ENCODE data around the gene EGFL7.

EGFL7 gene

DNA sequence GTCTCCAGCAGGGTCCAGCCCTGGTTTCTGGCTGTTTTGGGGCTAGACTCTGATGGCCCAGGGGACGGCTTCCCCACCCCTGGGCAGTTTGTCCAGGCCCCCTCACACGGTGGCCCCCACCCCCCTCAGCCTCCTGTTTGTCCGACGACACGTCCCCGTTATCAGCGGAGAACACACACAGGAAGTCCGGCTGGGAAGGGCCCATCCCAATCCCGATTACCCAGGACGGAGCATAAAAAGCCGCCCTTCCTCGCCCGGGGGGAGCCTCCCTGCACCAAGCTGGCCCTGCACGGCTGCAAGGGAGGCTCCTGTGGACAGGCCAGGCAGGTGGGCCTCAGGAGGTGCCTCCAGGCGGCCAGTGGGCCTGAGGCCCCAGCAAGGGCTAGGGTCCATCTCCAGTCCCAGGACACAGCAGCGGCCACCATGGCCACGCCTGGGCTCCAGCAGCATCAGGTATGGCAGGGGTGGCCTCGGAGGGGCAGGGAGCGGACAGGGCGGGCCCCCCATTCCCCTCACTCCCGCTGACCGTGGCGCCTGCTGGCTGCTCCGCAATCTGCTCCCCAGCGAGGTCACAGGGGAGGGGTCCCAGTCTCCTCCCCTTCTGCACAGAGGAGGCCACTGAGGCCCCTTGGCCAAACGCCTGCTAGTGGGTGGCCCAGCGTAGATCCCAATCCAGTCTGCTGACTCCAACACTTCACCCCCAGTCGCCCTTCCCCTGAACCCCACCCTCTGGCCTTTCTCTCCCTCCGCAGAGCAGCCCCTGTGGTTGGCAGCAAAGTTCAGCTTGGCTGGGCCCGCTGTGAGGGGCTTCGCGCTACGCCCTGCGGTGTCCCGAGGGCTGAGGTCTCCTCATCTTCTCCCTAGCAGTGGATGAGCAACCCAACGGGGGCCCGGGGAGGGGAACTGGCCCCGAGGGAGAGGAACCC lies at the start of gene EGFL7:
EGFL7 (plus strand) TSS at position 261 of the 926 bp plus-strand sequence. CDS start 5,367 bp downstream, outside the sequence.
- FAIRE-seq = no peak

GRCh38 chr9:136613824-136614371 lies 48.8 kb upstream of the EGFL7 start:
- FAIRE-seq = no peak

DNA sequence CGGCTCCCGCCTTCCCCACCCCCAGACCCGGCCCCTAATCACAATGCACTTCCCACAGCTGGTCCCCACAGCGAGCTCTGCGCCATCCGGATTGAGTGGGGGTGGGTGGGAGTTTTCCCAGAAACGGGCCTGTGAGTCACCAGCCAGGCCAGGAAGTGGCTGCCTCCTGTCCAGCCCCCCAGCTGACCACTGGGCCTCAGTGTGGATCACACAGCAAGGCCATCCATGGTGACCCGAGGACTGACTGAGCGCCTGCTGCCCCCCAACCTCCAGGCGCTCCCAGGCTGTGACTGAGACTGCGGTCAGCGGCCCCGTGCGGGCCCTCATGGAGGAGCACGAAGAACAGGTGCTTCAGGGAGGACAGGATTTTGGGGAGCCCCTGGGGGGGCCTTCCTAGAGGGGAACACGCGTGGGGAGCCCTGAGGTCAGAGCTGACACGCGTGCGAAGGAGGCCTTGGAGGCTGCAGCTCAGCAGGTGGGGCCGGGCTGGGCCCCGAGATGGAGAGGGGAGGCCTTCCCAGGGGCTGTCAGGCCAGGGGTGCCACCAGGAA lies 48.3 kb upstream of the EGFL7 start:
- no peak for FAIRE-seq

GRCh38 chr9:136614967-136615623 lies 47.6 kb upstream of the EGFL7 start:
- FAIRE-seq = no peak

- no peak for FAIRE-seq
These were observed 46.9 kb upstream of the EGFL7 start for GRCh38 chr9:136615631-136616306.

- FAIRE-seq = no peak
These were observed 46.4 kb upstream of the EGFL7 start for GRCh38 chr9:136616307-136616635.

GRCh38 chr9:136616948-136617695 lies 45.6 kb upstream of the EGFL7 start:
- FAIRE-seq = no peak

DNA sequence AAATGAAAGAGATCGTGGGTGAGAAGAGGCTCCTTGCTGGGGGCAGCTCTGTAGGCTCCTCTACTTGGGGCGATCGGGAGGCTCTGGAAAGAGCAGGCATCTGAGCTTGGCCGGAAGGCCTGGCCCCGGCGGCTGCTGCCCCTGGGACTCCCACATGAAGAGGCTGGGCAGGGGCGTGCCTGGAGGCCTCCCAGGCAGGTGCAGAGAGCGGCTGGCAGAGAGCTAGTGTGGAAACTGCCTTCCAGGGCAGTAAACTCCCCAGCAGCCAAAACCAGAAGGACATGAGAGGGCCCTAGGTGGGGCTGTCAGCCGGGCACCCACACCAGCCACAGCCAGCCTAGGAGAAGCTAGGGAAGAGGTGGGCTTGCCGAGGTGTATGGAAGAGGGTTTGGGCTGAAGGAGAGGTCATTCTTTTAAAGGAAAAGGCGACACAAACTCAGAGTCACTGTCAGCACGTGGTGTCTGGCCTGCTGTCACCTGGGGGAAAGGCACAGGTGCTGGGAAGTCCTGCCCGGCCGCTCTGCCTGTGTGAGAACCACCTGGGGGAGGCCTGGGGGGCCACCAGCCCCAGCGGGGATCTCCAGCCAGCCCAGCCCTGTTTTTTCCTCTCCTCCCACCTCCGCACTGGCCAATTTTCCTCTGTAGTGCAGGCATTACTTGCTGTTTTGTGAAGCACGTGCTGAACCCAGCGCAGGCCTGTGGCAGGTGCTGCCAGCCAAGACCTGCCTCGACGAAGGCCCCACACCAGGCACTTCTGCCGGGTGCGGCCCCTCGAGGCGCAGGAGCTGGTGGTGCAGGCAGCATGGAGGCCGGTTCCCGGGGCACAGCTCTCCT lies 44.8 kb upstream of the EGFL7 start:
- FAIRE-seq = no peak

GRCh38 chr9:136618580-136619547 lies 43.9 kb upstream of the EGFL7 start:
- FAIRE-seq = no peak

DNA sequence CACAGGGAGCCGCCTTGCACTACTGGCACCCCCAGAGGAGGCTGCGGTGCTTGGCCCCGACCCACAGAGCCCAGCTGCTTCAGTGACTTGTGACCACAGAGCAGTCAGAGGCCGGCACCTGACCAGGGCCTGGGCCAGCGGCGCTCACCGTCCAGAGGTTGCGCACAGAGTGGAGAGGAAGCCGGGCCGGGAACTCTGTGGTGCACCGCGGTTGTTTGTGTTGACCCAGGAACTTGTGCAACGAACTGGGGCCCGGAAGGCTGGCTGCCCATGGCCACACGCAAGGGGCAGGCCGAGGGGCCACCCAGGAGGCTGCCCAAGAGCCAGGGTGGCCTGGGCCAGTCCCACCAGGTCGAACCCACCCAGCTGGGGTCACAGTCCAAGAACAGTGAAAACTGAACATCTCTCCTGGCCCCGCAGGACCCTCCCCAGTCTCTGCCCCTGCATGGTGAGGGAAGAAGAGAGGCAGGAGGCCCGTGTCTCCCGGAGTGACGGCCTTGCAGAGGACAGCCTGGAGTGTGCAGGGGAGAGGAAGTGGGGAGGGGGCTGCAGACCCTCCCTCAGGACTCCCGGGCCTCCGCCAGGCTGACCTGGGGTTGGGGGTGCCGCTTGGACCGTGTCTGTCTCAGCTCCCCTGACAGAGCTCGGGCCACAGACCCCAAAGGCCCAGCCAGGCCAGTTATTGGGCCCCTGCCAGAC lies 42.8 kb upstream of the EGFL7 start:
- no peak for FAIRE-seq

- FAIRE-seq = no peak
These were observed 42.2 kb upstream of the EGFL7 start for GRCh38 chr9:136620441-136621018.

- FAIRE-seq = no peak
These were observed 41.5 kb upstream of the EGFL7 start for GRCh38 chr9:136621019-136621733.

GRCh38 chr9:136621734-136622093 lies 41.0 kb upstream of the EGFL7 start:
- FAIRE-seq = no peak

DNA sequence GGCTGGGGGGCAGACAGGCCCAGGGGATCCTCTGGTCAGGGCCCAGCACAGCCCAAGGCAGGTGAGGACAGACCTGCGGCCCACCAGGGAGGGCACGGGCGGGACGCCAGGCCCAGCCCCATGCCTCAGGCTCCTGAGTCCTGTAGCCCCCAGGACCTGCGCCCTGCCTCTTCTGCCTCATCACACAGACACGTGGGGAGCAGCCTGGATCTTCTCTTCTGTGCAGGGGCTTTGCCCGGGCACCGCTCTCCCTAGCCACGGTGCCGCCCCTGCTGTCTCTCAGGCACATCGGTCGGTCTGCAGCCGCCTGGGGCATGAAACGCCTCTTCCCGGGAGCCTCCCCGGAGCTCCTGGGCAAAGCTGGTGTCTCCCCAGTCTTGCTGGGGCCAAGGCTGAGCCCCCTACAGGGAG lies 40.2 kb upstream of the EGFL7 start:
- FAIRE-seq = no peak

DNA sequence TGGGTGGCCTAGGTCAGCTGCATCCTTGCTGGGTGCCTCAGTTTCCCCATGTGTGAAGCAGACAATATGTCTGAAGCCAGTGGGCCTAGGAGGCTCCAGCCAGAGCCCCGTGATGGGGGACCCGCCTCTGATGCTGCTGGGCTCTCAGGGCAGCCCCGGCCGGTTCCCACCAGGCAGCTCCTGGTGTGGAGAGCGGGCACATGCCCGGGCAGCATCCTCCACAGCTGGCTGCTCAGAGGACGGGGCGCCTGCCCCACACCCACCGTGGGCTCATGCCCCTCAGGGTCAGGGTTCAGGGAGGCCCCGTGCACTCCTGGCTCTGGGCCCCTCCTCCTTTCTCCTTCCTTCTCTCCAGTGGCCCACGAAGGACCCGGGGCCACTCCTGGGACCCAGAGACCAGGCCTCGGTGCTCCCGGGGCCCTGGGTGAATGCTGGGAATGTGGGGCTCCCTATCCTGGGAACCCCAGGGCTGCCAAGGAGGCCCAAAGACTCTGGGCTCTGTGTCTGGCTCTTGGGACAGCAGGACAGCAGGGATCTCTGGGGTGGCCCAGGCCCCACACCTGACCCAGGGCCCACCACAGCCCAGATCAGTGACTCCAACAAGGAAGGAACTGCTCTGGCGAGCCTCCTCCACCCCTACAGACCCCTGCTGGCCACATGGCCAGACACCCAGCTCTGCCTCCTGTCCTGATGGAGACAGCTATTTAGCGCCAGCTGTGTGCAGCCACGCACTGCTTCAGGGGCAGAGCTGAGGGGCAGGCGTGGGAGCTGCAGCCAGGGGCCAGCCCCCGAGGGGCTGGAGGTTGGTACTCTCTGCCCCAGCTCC lies 39.5 kb upstream of the EGFL7 start:
- no peak for FAIRE-seq

DNA sequence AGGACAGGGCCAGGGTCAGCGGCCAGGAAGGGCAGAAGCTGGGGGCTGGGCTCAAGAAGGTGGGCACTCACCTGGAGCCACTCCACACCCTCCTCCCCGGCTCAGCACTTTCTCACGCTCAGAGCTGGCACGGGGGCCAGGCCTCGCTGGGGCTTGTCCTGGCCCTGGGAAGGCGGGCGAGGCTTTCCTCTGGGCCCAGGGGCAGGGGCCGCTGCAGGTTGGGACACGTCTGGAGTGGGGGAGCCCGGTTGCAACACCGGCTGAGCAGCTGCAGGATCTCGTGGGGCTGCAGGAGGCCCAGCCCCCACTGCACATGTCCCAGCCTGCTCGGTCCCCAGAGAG lies 38.9 kb upstream of the EGFL7 start:
- FAIRE-seq = no peak

DNA sequence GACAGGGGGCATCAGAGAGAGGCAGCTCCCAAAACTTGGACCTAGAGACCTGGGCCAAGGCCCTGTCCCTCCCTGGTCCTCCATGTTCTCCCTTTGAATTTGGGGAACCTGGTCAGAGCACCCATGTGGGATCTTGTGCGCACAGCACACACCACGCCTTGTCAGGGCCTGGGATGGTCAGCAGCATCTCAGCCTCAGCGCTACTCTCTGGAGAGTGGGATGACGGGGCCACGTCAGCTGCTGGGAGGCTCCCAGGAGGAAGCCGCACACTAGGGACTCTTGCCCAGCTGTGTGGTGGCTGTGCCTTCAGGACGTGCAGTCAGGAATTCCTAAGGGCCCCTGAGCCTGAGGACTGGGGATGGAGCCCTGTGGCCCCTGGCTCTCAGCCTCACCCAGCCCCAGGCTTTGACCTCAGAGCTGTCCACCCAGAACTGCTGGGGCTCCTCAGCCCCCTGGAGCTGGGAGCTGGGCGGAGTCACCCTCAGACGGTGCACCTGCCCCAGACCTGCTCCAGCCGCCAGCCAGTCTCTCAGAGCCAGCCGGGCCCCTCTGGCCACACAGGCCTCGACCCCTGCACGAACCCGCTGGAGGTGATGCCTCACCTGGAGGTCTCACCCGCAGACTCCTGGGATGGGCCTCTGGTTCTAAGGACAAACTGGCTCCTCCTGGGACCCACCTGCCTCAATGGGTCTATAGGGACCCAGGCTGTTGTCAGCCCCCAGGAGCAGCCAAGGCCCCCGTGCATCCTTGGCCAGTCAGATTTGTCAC lies 38.3 kb upstream of the EGFL7 start:
- no peak for FAIRE-seq

Data from colon (tissue), 2 donors.